ENCODE data around the gene UXT. TPM values are rescaled to one million over a fixed set of nuclear protein-coding genes. Genes with fewer than 3 reads are reported as not detected.

UXT gene
- total RNA-seq, 1 experiment from 2014 or later, result 120 TPM

GRCh38 chrX:47633689-47634590 is 25.0 kb downstream of the UXT start:
- no peaks in the 10 kb centered on the region for H3K9me3 Mint-ChIP-seq (ENCODE audit: unreplicated experiment)
- H3K36me3 Mint-ChIP-seq (ENCODE audit: insufficient read depth, unreplicated experiment), result peaks cover 21% of the 10 kb centered on the region
- BruUV-seq (replicated peaks), result no TSS peak
- TF ChIP-seq CTCF (IDR thresholded peaks at IDR 0.05; ENCODE audit: insufficient read depth in 1 of 2, low read depth in 1 of 2, low read length in 1 of 2, severe bottlenecking in 1 of 2, unreplicated experiment in 1 of 2), result no peak
- H3K27me3 Mint-ChIP-seq (ENCODE audit: insufficient read depth, unreplicated experiment), result no peaks in the 10 kb centered on the region
- CTCF ChIA-PET, result no interaction called here
- Histone ChIP-seq H3K27me3 (replicated peaks; ENCODE audit: control insufficient read depth, insufficient read depth, low read length) (no peaks in the 10 kb centered on the region), H3K9me3 (no peaks in the 10 kb centered on the region), H3K4me3 (ENCODE audit: low read depth, low read length) (no peak overlapping the region), H3K4me1 (no peaks in the 10 kb centered on the region), H3K36me3 (ENCODE audit: control insufficient read depth, insufficient read depth, low read length) (no peaks in the 10 kb centered on the region; the same call in 1 of the 2 replicates)
- no peaks in the 10 kb centered on the region for H3K4me1 Mint-ChIP-seq (ENCODE audit: low read depth, unreplicated experiment)
- no peak for DNase-seq
- no peak overlapping the region for H3K4me3 Mint-ChIP-seq (ENCODE audit: unreplicated experiment)
- intact Hi-C loops (cut with micrococcal nuclease; ENCODE audit: unreplicated experiment), result no loop called here
- no peak overlapping the region for H3K27ac Mint-ChIP-seq (ENCODE audit: unreplicated experiment)
- POLR2A ChIA-PET, result no interaction called here

GRCh38 chrX:47632666-47633065 is 26.3 kb downstream of the UXT start:
- ChIA-PET CTCF (no interaction called here), POLR2A (no interaction called here)
- H3K27ac Mint-ChIP-seq (ENCODE audit: unreplicated experiment), result no peak overlapping the region

GRCh38 chrX:47631676-47632075 is 27.3 kb downstream of the UXT start:
- intact Hi-C loops (cut with micrococcal nuclease; ENCODE audit: unreplicated experiment), result no loop called here
- BruUV-seq (replicated peaks), result no TSS peak
- Histone ChIP-seq H3K36me3 (ENCODE audit: control insufficient read depth, insufficient read depth, low read length) (no peaks in the 10 kb centered on the region), H3K4me1 (no peaks in the 10 kb centered on the region), H3K9me3 (no peaks in the 10 kb centered on the region), H3K27me3 (replicated peaks; ENCODE audit: control insufficient read depth, insufficient read depth, low read length) (no peaks in the 10 kb centered on the region), H3K4me3 (ENCODE audit: low read depth, low read length) (no peak overlapping the region)
- TF ChIP-seq CTCF (IDR thresholded peaks at IDR 0.05; ENCODE audit: insufficient read depth in 1 of 2, low read depth in 1 of 2, low read length in 1 of 2, severe bottlenecking in 1 of 2, unreplicated experiment in 1 of 2), result no peak
- H3K36me3 Mint-ChIP-seq (ENCODE audit: insufficient read depth, unreplicated experiment), result peaks cover 4% of the 10 kb centered on the region
- ChIA-PET CTCF (interaction anchor here (1.0 kb wide), 1 partner anchor 123 kb away, joined by 10 read pairs; no protein-coding TSS in a partner anchor), POLR2A (no interaction called here)
- no peaks in the 10 kb centered on the region for H3K27me3 Mint-ChIP-seq (ENCODE audit: insufficient read depth, unreplicated experiment)
- no peak overlapping the region for H3K4me3 Mint-ChIP-seq (ENCODE audit: unreplicated experiment)
- no peak for DNase-seq
- no peak overlapping the region for H3K27ac Mint-ChIP-seq (ENCODE audit: unreplicated experiment)
- no peaks in the 10 kb centered on the region for H3K4me1 Mint-ChIP-seq (ENCODE audit: low read depth, unreplicated experiment)
- no peaks in the 10 kb centered on the region for H3K9me3 Mint-ChIP-seq (ENCODE audit: unreplicated experiment)

More at GRCh38 chrX:47632666-47633065, 26.3 kb downstream of the UXT start:
- H3K9me3 Mint-ChIP-seq (ENCODE audit: unreplicated experiment), result no peaks in the 10 kb centered on the region
- H3K36me3 Mint-ChIP-seq (ENCODE audit: insufficient read depth, unreplicated experiment), result peaks cover 12% of the 10 kb centered on the region
- no peaks in the 10 kb centered on the region for H3K27me3 Mint-ChIP-seq (ENCODE audit: insufficient read depth, unreplicated experiment)
- Histone ChIP-seq H3K27me3 (replicated peaks; ENCODE audit: control insufficient read depth, insufficient read depth, low read length) (no peaks in the 10 kb centered on the region), H3K4me1 (no peaks in the 10 kb centered on the region), H3K4me3 (ENCODE audit: low read depth, low read length) (no peak overlapping the region), H3K9me3 (no peaks in the 10 kb centered on the region), H3K36me3 (ENCODE audit: control insufficient read depth, insufficient read depth, low read length) (no peaks in the 10 kb centered on the region; the same call in 1 of the 2 replicates)
- H3K4me3 Mint-ChIP-seq (ENCODE audit: unreplicated experiment), result no peak overlapping the region
- intact Hi-C loops (cut with micrococcal nuclease; ENCODE audit: unreplicated experiment), result no loop called here
- DNase-seq, result no peak
- no peak for TF ChIP-seq CTCF (IDR thresholded peaks at IDR 0.05; ENCODE audit: insufficient read depth in 1 of 2, low read depth in 1 of 2, low read length in 1 of 2, severe bottlenecking in 1 of 2, unreplicated experiment in 1 of 2)
- H3K4me1 Mint-ChIP-seq (ENCODE audit: low read depth, unreplicated experiment), result no peaks in the 10 kb centered on the region
- BruUV-seq (replicated peaks), result no TSS peak
